Measurements from ENCODE around the gene POLR1E. TPM values are rescaled to one million over a fixed set of nuclear protein-coding genes. Genes with fewer than 3 reads are reported as not detected.

The POLR1E gene, protein sequence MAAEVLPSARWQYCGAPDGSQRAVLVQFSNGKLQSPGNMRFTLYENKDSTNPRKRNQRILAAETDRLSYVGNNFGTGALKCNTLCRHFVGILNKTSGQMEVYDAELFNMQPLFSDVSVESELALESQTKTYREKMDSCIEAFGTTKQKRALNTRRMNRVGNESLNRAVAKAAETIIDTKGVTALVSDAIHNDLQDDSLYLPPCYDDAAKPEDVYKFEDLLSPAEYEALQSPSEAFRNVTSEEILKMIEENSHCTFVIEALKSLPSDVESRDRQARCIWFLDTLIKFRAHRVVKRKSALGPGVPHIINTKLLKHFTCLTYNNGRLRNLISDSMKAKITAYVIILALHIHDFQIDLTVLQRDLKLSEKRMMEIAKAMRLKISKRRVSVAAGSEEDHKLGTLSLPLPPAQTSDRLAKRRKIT
- 10 to 100 TPM; 80.6 to 81.2 TPM for total RNA-seq

DNA sequence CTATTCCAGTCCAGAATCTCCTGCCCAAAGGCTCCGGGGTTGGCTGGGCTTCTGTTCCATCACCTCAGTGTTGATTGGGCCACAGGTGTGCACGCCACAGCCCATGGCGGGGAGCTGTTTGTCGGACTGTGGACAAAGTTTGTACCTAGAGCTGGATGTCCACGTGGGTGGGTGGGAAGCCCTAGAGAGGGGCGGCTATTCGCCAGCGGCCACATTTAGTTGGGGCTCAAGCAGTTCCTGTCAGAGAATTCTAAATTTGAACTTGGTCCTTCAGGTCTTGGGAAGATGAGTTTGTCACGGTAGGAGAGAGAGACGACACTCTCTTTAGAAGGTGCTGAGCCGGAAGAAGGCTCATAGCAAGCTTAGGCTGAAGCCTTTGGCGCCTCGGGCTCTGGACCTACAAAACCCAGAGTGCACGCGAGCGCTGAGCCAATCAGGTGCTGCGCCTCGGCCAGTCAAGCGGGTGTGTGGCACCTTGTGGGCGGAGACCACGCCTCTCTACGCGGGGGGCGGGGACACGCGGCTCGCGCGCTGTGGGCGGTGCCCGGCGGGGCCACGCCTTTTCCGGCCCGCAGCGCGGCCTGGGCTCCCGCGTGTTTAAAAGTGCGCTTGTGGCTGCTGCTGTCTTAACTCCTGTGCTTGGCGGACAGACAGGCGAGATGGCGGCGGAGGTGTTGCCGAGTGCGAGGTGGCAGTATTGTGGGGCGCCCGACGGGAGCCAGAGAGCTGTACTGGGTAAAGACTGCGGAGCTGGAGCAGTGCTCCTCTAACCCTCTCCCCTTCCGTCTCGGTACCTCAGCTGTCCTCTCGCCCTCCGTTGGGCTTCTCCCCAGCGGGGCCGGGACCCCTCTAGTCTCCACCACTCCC lies at the start of gene POLR1E:
Gene POLR1E (plus strand): TSS at position 560 of the 867 bp plus-strand sequence. CDS start 100 bp downstream, at position 660.
- CTCF ChIA-PET: interaction anchor here (0.6 to 1.9 kb wide), 3 partner anchors 20 to 369 kb away, joined by 4 to 7 read pairs (median 4); partner anchors contain the start of gene ZBTB5
- POLR2A ChIA-PET: interaction anchor here (0.6 to 2.5 kb wide), 9 partner anchors 10 to 365 kb away, joined by 3 to 23 read pairs (median 3); partner anchors contain the start of genes GRHPR, TOMM5, ZBTB5 and ZCCHC7

DNA sequence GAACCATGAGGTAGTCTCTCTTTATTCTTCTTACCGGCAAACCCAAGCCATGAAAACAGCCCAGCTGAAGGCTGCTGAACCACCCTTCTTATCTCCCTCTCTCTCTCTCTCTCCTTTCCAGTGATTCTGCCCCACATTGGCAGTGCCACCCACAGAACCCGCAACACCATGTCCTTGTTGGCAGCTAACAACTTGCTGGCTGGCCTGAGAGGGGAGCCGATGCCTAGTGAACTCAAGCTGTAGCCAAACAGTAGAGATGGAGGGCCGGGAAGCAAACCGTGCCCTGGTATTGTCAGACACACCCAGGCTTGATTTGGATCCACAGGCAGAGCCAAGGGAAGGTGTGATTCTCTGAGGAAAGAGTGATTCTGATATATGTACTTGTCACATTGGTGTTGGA lies 49.2 kb upstream of the POLR1E start:
- POLR2A ChIA-PET: no interaction called here

DNA sequence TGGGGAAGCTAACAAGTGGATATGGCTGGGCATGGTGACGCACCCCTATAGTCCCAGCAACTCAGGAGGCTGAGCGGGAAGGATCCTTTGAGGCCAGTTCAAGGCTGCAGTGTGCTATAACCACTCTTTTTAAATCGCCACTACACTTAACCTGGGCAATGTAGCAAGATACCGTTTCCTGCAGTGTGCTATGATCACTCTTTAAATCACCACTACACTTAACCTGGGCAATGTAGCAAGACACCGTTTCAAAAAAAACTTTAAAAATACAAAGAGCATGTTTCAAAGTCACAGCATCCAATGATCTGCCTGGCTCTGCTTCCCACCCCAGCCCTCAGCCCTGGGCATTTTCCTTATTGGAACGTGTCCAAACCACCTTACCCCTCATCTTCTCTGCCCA lies 48.7 kb upstream of the POLR1E start:
- ChIA-PET POLR2A (no interaction called here), CTCF (interaction anchor here (1.1 kb wide), 1 partner anchor 9 kb away, joined by 3 read pairs; no protein-coding TSS in a partner anchor)

More for the DNA sequence above, 49.2 kb upstream of the POLR1E start:
- CTCF ChIA-PET: interaction anchor here (1.1 kb wide), 1 partner anchor 9 kb away, joined by 3 read pairs; no protein-coding TSS in a partner anchor

DNA sequence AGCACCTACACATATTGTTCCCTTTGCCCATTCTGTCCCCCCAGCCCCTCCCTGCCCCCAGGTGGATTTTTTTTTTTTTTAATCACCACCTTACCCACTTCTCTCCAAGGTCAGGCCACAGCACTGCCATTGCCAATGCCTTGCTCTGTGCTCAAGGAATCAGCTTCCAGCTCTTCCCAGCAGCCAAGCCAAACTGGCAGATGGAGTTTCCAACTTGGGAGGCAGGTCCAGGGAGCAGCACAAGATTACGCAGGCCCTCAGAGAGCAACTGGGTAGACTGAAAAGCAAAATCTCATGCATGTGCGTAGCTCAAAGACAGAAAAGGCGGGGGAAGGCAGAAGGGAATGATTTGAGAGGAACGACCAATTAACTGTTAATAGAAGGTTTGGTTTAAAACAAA lies 48.1 kb upstream of the POLR1E start:
- POLR2A ChIA-PET: no interaction called here
- CTCF ChIA-PET: no interaction called here

DNA sequence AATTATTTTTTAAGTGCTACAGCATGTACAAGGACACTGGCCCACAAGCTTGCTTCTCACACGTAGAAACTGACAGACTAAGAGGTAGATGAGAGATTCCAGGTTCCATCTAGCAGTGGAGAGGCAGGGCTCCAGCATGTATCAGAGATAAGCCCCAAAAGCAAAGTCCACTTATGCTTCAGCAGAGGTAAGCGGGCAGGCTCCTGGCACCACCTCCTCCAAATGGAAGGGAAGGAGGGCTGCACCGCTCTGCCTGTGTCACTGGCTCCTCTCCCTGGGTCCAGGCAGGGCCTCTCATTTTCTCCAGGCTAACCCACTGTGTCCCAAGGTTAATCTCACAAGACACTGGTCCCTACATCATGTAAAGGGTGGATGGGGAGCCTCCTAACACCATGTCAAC lies 47.4 kb upstream of the POLR1E start:
- CTCF ChIA-PET: no interaction called here
- POLR2A ChIA-PET: no interaction called here

DNA sequence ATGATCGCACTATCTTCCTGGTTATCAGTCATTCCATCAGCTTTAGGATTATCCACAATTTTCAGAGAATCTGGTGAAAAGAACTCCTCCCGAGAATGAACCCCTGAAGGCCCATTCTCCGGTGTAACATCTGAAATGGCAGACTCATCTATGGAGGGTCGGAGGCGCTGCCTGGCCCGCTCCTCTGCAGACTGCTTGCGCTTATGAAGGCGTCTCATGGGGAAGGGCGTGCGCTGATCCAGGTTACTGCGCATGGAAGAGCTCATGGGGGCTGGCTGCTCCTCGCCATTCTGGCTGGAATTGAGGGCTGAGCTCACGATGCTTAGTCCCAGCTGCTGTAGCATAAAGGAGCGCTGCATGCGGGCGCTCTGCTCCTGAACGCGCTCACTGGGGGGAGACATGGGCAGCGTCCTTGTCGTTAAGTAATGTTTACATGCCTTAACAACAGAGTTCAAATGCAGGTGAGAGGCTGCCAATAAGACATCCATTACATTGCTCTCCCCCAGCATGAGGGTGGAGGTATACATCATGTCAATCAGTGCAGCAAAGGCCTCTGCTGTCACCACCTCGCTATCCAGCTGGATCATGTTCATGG lies 43.9 kb upstream of the POLR1E start:
- ChIA-PET POLR2A (no interaction called here), CTCF (no interaction called here)

DNA sequence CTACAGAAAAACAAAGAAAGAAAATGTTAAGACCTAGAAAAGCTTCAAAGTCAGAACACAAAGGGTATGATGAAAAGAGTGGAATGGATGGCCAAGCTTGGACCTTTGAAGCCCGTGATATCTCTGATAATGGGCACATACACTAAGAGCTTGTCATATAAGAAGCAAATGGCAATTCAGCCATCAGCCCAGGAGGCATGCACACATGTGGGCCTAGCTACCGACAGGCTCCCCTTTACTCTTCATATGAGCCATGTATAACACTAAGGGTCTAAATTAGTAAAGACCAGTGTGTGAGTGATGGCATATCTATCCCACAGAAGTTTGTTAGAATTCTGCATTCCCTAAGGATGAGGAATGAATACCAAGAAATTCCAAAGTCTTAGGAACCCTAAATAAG lies 43.2 kb upstream of the POLR1E start:
- ChIA-PET CTCF (no interaction called here), POLR2A (no interaction called here)

DNA sequence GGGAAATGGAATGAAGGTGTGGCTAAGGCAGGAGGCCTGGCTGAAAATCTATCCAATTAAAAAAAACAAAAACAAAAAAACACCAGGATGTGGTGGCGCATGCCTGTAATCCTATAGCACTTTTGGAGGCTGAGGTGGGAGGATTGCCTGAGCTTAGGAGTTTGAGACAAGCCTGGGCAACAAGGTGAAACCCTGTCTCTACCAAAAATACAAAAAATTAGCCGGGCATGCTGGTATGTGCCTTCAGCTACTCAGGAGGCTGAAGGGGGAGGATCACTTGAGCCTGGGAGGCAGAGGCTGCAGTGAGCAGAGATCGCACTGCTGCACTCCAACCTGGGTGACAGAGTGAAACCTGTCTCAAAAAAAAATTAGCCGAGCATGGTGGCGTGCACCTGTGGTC lies 42.2 kb upstream of the POLR1E start:
- CTCF ChIA-PET: no interaction called here

DNA sequence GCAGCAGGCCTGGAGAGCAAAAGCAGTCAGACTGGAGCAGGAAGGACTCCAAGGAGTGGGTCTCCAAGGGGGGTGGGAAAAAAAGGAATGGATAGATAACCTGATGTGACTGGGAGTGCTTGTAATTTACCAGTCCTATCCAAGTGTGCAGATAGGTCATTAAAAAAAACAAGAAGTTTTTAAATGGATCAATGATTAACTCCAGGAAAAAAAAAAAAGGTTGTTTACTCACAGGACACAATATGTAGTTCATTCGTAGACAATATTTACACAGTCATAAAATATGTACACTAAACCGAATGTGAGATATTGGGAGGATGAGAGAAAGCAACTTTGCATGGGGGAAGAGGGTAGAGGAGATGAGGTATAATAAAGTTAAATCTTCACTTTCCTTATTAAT lies 40.9 kb upstream of the POLR1E start:
- POLR2A ChIA-PET: interaction anchor here (0.7 kb wide), 1 partner anchor 10 kb away, joined by 4 read pairs; no protein-coding TSS in a partner anchor

More for the DNA sequence above, 42.2 kb upstream of the POLR1E start:
- POLR2A ChIA-PET: no interaction called here

DNA sequence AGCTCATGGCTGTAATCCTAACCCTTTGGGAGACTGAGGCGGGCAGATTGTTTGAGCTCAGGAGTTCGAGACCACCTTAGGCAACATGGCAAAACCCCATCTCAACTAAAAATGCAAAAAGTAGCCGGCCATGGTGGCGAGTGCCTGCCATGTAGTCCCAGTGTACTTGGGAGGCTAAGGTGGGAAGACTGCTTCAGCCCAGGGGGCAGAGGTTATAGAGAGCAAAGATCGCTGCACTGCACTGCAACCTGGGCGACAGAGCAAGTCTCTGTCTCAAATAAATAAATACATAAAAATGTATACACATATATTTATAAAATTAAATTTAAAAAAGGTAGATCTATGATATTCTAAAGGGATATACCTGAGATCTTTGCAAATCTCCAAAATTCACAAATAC lies 39.9 kb upstream of the POLR1E start:
- POLR2A ChIA-PET: no interaction called here
- CTCF ChIA-PET: interaction anchor here (0.6 to 1.1 kb wide), 2 partner anchors 9 to 826 kb away, joined by 3 read pairs; no protein-coding TSS in a partner anchor

More for the DNA sequence above, 40.9 kb upstream of the POLR1E start:
- CTCF ChIA-PET: interaction anchor here (0.6 kb wide), 1 partner anchor 14 kb away, joined by 3 read pairs; no protein-coding TSS in a partner anchor

DNA sequence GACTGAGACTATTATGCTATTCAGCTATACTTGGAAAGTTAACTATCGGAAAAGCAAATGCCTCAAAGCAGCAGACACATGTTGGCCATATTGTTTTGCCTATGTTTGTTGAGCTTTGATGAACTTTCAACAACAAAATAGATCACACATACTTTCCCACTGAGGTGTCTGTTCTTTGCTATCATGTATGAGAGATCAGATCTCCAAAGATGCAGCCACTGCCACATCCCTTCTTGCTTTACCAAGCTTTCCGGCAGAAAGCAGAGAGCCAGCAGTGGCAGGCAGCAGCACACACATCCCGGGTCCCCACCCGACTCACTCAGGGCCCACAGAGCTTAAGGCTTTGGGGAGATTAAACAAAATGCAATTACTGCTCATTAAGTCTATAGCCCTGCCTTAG lies 39.3 kb upstream of the POLR1E start:
- CTCF ChIA-PET: interaction anchor here (1.1 kb wide), 1 partner anchor 10 kb away, joined by 3 read pairs; no protein-coding TSS in a partner anchor
- POLR2A ChIA-PET: no interaction called here

DNA sequence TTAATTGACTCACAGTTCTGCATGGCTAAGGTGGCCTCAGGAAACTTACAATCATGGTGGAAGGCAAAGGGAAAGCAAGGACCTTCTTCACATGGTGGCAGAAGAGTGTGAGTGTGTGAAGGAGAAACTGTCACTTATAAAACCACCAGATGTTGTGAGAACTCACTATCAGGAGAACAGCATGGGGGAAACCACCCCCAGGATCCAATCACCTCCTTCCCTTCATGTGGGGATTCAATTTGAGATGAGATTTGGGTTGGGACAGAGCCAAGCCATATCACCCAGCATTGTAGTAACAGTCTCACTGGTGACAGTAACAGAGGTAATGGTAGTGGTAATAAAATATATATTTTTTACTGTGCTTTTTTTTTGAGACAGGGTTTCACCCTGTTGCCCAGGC lies 38.6 kb upstream of the POLR1E start:
- POLR2A ChIA-PET: no interaction called here

DNA sequence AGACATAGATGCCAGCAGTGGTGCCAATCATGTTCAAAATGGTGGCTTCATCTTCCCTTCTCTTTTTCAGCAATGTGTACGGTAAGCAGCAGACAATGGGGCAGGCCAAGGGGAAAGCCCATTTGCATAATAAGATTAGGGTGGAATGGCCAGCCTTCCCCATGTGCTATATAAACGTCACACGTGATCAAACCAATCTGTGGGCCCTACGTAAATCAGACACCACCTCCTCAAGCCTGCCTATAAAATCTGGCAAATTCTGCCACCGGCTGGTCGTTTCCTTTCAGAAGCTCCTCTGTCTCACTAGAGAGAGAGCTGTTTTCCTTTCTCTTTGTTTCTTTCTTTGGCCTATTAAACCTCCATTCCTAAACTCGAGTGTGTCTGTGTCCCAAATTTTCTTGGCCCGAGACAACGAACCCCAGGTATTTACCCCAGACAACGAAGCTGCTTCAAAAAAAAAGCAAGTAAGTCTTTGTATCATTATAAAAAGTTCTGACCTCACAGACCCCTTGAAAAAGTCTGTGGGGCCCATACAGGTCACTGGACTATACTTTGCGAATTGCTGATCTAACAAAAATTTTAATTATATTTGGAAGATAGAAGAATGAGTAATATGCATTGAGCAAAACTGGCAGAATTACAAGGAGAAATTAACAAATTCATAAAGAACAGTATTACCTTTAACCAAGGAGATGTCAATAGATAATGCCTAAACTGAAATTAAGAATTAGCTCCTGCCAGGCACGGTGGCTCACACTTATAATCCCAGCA lies 35.7 kb upstream of the POLR1E start:
- POLR2A ChIA-PET: interaction anchor here (1.3 kb wide), 1 partner anchor 15 kb away, joined by 7 read pairs; the partner anchor contains the start of gene ZBTB5
- CTCF ChIA-PET: no interaction called here

More for the DNA sequence above, 38.6 kb upstream of the POLR1E start:
- CTCF ChIA-PET: no interaction called here

DNA sequence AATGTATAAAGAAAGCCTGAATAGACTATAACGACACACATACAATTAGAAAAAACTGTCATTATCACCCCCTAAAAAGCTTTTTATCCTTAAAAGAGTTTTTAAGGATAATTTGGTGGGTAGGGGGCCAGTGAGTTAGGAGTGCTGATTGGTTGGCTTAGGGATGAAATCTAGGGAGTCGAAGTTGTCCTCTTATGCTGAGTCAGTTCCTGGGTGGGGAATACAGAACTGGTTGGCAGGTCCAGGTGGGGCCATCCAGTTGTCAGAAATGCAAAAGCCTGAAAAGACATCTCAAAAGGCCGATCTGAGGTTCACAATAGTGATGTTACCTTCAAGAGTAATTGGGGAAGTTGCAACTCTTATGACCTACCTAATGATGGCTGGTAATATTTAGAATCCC lies 34.1 kb upstream of the POLR1E start:
- ChIA-PET CTCF (interaction anchor here (0.9 kb wide), 1 partner anchor 114 kb away, joined by 5 read pairs; no protein-coding TSS in a partner anchor), POLR2A (no interaction called here)

DNA sequence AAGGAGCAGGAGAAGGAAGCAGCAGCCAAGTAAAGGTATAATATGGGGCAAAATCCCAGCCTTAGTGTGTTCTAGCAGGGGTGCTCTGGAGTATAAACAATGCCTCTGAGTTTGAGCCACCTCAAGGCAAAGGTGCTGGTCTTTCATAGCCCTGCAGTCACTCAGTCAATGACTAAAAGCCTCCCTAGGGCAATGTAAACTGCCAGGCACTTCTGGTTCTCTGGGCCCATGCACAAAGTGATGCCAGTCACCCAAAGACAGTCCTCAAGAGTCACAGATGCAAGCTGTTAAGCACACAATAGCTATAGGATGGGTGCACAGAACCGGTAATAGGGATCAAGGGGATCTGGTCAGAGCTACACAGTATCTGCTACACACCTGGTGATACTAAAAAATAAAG lies 33.1 kb upstream of the POLR1E start:
- CTCF ChIA-PET: interaction anchor here (0.7 kb wide), 2 partner anchors 12 to 607 kb away, joined by 3 read pairs; no protein-coding TSS in a partner anchor
- POLR2A ChIA-PET: no interaction called here

DNA sequence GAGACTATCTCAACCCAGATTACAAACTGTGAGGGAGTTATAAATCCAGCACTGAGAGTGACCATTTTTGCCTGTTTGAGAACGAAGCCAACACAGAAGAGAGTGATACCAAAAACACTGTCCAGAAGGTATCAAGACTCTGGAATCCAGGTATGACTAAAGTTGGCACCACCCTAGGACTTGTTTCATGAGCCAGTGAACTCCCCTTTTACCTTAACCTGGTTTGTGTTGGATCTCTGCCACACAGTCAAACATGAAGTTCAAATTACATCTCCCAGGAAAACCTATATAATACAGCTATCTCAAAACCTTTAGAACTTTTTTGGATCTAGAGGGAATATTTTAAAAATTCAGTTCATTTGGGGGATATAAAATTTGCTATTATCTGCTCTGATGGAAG lies 31.9 kb upstream of the POLR1E start:
- CTCF ChIA-PET: no interaction called here
- POLR2A ChIA-PET: no interaction called here

DNA sequence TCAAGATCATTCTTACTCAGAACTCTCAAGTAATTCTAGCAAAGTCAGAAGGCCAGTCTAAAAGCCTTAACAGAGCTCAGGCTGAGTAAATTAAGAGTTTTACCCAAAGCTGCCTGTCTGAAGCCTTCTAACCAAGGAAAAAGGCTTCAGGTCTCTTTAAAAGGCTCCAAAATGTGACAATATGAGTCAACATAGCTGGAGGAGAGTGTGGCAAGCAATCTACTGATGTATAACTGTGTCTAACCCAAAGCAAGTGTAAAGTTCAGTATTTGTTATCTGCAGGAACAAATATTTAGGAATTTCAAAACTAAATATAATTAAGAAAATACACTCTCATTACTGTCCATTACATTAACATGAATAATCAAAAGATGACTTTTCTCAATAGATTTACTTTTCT lies 31.5 kb upstream of the POLR1E start:
- POLR2A ChIA-PET: no interaction called here
- CTCF ChIA-PET: no interaction called here

DNA sequence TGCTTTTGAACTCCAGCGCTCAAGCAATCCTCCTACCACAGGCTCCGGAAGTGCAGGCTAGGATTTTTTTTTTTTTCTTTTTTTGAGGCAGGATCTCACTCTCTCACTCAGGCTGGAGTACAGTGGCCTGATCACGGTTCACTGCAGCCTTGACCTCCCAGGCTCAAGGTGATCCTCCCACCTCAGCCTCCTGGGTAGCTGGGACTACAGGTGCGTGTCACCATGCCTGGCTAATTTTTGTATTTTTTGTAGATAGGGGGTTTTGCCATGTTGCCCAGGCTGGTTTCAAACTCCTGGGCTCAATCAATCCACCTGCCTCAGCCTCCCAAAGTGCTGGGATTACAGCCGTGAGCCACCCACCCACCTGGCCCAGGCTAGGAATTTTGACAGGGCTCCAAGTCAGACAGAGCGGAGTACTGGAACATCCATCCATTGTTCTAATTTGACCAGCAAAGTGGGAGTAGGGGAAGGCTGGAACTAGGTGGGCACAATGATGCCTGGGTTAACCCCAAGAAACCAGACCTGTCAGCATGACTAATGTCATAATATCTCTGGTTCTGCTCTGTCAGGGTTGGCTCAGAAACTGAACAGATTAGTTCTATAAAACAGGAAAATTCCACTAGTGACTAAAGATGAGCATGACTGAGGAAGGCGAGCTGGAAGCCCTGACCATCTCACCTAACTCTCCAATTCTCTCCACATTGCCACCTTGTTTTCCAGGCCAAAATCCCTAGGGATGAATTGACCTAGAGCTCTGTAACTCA lies 29.7 kb upstream of the POLR1E start:
- CTCF ChIA-PET: no interaction called here
- POLR2A ChIA-PET: interaction anchor here (0.8 to 1.1 kb wide), 2 partner anchors 9 to 11 kb away, joined by 4 read pairs; partner anchors contain the start of gene ZBTB5
